Activated CD8-positive, alpha-beta memory T cell treated with anti-CD3 and anti-CD28 coated beads for 36 hours (primary cell): Measurements from ENCODE around the gene IL5RA. TPM values are rescaled to one million over a fixed set of nuclear protein-coding genes. Genes with fewer than 3 reads are reported as not detected.

Experiments
- total RNA-seq, 2 experiments: library from RNA; stranded (reverse); gene quantifications; one replicate each; pipeline ENCODE4 v1.2.3, GENCODE V29; 2021

The IL5RA gene
- total RNA-seq, 2 experiments from 2014 or later: 0.34 to 0.38 TPM

Other genes with a start within 250 kb of the IL5RA start
- gene TRNT1, start 16.6 kb upstream of the IL5RA start, total RNA-seq: 10 to 100 TPM; 56.5 to 58.9 TPM
- 10 to 100 TPM; 35.2 to 40.2 TPM for gene CRBN, start 69.3 kb upstream of the IL5RA start, total RNA-seq